Epithelial cell of esophagus (primary cell): ENCODE measurements around the gene ABHD17A.
A peak's percentile ranks its signal among the peaks of the same experiment; 100 is the strongest.

Experiments
- DNase-seq: peaks from one replicate; pipeline ENCODE4 v3.0.0; 2010; ENCODE audit warnings: low read depth
- H3K4me3 ChIP-seq: 2 replicates; pipeline ENCODE4 v1.5.1; 2011; ENCODE audit warnings: mild to moderate bottlenecking, low read length, control low read depth
- CTCF ChIP-seq: IDR thresholded peaks from 2 replicates; pipeline ENCODE4 v1.5.1; 2011; ENCODE audit warnings: low read depth, mild to moderate bottlenecking, low read length, control low read depth, inconsistent platforms; ENCODE audit not compliant: insufficient read depth; ENCODE audit errors: missing control alignments

Gene ABHD17A

GRCh38 chr19:1917926-1918325, 32.6 kb upstream of the ABHD17A start:
- TF ChIP-seq CTCF = no peak
- no peak overlapping the region for H3K4me3 ChIP-seq
- DNase-seq = no peak

- no peak overlapping the region for H3K4me3 ChIP-seq
- no peak for TF ChIP-seq CTCF
Measured at GRCh38 chr19:1917146-1917545, 31.9 kb upstream of the ABHD17A start.

GRCh38 chr19:1914826-1915341, 29.6 kb upstream of the ABHD17A start:
- no peak for TF ChIP-seq CTCF
- no peak for DNase-seq
- H3K4me3 ChIP-seq = no peak overlapping the region

More at GRCh38 chr19:1917146-1917545, 31.9 kb upstream of the ABHD17A start:
- no peak for DNase-seq

GRCh38 chr19:1913781-1914577, 28.7 kb upstream of the ABHD17A start:
- TF ChIP-seq CTCF = no peak
- peak; percentile 26 for DNase-seq
- H3K4me3 ChIP-seq = no peak overlapping the region

- no peak for DNase-seq
- no peak for TF ChIP-seq CTCF
- no peak overlapping the region for H3K4me3 ChIP-seq
Measured at GRCh38 chr19:1912760-1913505, 27.6 kb upstream of the ABHD17A start.

- H3K4me3 ChIP-seq = no peak overlapping the region
- DNase-seq = no peak
- no peak for TF ChIP-seq CTCF
Measured at GRCh38 chr19:1911995-1912394, 26.7 kb upstream of the ABHD17A start.

- TF ChIP-seq CTCF = no peak
- DNase-seq = no peak
- H3K4me3 ChIP-seq = no peak overlapping the region
Measured at GRCh38 chr19:1911098-1911497, 25.8 kb upstream of the ABHD17A start.
